OCI-LY1 (cell line): ENCODE data around the gene MFRP.

Source experiments
- EZH2 ChIP-seq: fragments of 200-600 bp; sonication (generic), shearing (Covaris generic); IDR thresholded peaks from 2 replicates; pipeline ENCODE4 v1.8.0; 2017; ENCODE audit warnings: borderline replicate concordance, mixed run types, mild to moderate bottlenecking, antibody characterized with exemption, low read length, moderate library complexity, mixed read lengths
- TF ChIP-seq, protein P1 (sequence below): fragments of 200-600 bp; sonication (generic), shearing (Covaris generic); IDR thresholded peaks from 2 replicates; pipeline ENCODE4 v1.5.1; 2017; ENCODE audit warnings: mild to moderate bottlenecking, antibody characterized with exemption, low read length, moderate library complexity, mixed read lengths

GRCh38 chr11:119377112-119377901 is 30.8 kb upstream of the MFRP start:
- no peak for TF ChIP-seq EZH2
- TF ChIP-seq, protein P1, sequence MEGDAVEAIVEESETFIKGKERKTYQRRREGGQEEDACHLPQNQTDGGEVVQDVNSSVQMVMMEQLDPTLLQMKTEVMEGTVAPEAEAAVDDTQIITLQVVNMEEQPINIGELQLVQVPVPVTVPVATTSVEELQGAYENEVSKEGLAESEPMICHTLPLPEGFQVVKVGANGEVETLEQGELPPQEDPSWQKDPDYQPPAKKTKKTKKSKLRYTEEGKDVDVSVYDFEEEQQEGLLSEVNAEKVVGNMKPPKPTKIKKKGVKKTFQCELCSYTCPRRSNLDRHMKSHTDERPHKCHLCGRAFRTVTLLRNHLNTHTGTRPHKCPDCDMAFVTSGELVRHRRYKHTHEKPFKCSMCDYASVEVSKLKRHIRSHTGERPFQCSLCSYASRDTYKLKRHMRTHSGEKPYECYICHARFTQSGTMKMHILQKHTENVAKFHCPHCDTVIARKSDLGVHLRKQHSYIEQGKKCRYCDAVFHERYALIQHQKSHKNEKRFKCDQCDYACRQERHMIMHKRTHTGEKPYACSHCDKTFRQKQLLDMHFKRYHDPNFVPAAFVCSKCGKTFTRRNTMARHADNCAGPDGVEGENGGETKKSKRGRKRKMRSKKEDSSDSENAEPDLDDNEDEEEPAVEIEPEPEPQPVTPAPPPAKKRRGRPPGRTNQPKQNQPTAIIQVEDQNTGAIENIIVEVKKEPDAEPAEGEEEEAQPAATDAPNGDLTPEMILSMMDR = no peak
